Fibroblast of skin of right biceps (primary cell): ENCODE results near the gene FOXP4.

ENCODE experiments used
- DNase-seq: peaks from one replicate; pipeline ENCODE4 v3.0.0-alpha.2; 2013

FOXP4 gene

DNA sequence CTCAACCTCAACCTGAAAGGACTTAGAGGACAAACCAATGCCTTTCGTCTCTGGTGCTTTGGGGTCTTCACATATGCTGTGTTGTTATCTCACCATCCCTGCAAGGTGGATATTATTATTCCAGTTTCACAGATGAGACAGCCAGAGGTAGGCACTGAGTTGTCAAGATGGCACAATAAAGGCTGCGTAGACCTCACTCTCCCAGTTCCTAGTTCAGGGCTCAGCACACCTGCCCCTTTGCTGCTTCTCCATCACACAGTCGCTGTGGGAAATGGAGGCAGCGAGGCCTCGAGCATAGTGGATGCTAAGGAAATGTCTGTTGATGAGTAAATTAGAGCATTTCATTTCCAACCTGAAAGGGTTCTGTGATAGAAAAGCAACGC lies 22.0 kb downstream of the FOXP4 start:
- DNase-seq, result no peak

DNA sequence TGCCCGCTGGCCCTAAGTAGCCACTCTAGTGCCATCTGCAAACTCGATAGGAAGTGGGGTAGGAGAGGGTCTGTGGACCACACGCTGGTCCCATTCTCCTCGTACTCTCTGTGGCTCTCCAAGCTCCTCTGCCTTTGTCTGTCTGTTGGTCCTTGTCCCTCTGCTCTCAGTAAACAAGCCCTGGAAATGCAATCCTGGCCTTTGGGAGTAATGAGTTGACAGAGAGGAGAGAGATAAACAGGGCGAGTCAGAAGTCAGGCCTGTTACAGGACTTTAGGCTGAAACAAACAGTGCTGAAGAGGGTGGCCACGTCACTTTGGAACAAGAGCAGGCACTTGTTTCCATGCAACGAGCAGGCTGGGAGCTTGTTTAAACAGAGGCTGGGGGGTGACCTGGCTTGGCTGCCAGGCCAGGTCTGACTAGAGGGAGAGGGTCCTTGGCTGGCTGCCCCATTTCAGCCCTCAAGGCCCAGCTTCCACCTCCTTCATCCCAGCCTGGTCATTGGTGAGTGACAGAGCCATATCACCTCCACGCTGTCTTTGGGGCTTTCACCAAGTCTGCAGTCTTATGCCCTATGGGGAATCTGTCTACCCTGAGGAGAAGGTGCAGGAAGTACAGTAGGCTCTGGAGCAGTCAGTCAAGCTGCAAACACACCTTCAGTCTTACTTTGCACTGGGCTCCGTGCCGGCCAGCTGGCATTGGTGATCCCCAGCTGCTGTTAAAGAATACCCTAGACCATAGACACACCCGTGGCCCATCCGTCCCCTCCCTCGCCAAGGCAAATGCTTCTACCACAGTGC lies 22.6 kb downstream of the FOXP4 start:
- DNase-seq, result no peak

DNA sequence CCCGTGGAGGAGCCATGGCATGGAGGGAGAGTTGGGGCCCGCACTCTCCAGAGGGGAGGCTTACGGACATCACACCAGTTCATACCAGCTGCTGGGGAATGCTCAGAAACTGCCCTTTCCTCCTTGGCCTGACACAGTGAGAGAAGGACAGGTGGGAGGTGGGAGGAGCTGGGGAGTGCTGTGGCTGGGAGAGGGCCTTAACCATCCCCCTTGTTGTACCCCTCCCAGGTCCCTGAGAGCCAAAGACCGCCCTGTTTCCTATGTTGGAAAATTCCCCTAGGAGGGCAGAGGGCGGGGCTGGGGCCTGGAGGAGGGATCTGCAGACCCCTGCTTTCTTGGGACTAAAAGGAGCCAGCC lies 24.1 kb downstream of the FOXP4 start:
- DNase-seq, result no peak

DNA sequence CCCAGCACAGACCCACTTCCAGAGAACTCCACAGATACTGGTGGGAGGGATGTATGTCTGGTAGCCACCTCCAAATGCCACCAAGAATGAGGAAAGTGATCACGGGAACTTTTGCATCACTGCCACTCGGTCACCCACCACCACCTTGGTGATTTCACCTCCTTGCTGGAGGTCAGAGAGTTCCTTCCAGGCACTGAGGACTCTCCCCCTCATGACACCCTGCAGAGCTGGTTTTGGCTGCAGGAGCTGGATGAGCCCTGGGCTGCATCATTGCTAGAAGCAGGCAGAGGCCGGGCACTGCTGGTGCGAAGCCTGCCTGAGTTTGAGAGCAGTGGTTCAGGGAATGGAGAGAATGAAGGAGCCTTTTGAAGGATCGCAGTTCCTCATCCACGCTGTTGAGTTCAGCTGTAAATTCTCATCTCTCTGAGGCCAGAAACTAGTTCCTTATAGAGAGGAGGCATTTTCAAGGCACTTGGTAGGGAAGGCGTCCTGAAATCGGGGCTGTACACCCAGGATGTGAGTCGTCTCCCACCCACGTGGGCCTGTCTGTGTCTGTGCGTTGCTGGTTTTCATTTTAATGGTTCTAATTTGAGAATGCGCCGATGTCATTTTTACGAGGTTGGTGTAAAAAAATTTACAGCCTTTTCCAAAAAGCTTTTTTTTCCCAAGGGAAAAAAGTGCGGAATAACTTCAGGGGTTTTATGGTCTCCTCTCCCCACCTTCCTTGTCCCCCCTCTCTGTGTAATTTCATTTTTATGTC lies 25.0 kb downstream of the FOXP4 start:
- DNase-seq, result peak; percentile 28

DNA sequence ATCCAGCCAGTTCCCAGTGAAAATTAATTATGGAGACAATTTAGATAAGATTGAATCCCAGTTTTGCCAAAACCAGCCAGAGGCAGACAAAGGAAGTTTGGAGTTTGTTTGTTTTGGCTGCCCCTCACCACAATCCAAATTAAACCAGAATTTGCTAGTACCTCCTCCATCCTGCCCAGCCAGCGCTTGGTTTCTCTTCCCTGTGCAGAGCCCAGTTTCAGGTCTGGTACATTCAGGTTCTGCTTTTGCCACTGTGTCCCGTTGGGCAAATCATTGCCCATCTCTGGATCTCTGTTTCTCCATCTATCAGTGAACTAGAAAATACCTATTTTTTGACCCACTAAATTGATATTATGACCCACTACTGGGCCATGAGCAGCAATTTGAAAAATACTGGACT lies 26.4 kb downstream of the FOXP4 start:
- DNase-seq, result no peak

DNA sequence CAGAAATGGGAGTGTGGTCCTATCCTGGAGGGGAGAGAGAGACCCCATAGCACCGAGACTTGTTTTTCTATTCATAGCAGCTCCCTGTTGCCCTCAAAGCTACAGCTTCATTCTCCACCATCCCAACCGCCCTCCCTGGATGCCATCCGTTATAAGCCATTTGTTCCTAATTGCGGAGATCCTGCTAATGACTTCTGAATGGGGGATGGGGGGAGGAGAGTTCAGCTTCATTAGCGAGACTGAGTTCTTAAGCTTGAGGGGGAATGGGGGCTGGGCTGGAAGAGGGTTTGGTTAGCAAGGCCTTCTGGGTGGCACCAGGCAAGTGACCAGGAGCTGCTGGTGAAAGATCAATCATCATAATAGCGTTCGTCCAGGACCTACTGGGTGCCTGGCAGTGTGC lies 27.1 kb downstream of the FOXP4 start:
- no peak for DNase-seq

DNA sequence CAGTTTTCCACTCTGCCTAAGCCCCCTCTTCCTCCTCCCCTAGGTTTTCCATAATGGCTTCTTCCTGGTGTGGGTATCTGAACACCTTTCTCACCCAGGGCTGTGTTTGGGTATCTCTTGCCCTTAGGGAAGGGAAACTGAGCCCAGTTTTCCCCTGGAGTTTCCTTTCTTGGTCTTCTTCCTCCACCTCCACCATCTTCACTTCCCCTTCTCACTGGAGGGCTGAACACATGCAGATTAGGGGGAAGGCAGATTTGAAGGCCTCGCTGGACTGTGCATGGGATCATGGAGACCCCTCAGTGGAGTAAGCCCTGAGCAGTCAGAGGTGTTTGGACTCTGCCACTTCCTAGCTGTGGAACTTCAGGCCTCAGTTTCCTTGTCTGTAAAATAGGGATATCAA lies 27.8 kb downstream of the FOXP4 start:
- no peak for DNase-seq

DNA sequence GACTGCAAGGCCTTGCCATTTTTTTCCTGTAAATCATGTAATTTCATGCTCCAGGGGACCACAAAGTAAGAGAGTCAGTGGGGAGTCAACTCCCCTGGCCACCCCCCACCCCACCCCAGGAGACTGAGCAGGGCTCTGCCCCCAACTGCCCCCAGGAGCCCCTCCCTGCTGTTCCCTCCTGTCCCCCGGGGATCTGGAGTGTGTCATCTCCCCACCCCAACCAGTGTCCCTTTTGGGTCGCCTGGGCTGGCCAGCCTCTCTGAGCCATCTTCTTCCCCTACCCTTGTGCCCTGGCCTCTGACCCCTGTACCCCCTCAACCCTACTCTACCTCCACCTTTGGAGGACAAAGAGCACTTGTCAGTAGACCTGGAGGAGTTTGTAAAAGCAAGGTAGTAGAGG lies 29.4 kb downstream of the FOXP4 start:
- DNase-seq, result no peak

DNA sequence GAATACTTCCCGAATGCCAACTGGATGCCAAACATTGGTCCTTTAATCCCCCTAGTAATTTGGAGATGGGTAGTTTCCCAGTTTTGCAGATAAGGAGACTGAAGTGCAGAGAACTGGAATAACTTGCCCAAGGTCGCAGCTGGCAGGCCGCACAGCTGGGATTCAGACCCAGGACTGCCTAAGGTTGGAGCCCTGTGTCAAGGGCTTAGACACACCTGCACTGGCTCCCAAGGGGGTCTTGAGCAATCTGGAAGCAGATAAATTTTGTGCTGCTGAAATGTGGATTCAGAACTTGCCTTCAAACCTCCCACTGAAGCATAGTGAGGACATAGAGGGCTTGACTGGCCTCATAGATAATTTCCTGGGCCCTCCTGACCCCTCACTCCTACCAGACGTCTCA lies 30.5 kb downstream of the FOXP4 start:
- no peak for DNase-seq

DNA sequence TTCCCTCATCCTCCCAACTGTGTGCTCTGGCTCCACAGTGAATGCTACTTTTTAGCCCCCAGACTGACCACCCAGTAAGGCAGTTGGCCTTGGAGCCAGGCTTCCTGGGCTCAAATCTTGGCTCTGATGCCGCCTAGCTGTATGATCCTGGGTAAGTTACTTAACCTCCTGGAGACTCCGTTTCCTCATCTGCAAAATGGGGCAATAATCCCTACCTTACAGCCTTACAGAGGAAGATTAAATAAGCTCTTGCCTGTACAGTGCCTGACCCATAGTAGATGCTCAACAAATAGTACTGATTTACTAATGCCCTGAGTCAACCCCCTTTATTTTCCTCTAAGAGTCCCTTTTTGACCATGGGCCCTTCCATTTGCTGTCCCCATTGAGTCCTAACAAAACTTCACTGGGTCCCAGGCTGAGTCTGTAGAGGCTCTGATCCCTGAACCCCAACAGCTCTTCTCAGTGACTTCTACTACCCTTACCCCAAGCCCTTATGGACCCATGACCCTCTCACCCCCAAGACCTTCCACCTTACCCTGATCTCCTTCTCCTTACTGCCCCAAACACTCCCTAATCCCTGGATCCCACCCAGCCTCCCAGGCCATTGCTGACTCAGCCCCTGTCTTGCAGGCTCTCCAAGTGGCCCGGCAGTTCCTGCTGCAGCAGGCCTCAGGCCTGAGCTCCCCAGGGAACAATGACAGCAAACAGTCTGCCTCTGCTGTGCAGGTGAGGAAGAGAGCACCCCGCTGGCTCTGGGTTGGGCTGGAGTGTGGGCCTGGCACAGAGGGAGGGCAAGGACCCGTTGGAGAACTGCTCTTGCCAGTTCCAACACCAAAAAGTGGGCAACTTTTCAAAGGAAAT lies 31.4 kb downstream of the FOXP4 start:
- peak; percentile 54 for DNase-seq

DNA sequence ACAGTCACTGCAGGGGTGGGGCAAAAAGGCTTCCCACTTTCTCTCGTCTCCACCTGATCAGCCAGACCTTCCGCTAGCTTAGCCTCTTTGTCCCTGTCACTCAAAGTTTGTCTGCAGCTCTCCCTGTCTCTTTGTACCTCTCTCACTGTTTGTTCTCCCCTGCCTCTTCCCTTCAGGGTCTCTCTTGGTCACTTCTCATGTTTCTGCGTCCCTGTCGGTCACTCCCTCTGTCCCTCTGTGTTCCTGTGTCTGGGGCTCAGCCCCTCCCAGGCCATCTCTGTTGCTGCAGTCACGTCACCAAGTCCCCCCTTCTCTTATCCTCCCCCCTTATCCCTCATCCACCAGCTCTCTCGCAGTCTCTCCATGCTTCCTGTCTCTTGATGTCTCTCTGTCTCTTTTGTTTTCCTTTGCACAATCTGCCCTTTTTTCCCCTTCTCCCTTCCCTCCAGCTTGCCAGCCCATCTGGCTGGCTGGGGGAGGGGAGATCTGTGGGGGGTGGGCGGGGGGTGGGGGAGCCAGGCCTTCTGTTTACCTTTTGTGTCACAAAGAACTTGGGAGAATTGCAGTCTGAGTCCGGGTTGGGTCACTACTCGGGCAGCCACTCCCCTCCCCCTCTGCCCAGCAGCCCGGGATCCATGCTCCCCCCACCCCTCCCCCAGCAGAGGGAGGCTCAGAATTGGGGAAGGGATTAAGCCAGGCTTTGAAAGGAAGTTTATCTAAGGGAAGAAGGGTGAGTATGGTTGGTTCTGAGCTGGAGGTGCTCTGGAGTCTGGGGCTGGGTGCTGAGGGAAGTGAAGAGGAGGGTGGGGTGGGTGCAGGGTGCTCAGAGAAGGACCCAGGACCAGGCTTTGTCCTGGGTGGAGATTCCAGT lies 32.3 kb downstream of the FOXP4 start:
- DNase-seq, result peak; percentile 67

DNA sequence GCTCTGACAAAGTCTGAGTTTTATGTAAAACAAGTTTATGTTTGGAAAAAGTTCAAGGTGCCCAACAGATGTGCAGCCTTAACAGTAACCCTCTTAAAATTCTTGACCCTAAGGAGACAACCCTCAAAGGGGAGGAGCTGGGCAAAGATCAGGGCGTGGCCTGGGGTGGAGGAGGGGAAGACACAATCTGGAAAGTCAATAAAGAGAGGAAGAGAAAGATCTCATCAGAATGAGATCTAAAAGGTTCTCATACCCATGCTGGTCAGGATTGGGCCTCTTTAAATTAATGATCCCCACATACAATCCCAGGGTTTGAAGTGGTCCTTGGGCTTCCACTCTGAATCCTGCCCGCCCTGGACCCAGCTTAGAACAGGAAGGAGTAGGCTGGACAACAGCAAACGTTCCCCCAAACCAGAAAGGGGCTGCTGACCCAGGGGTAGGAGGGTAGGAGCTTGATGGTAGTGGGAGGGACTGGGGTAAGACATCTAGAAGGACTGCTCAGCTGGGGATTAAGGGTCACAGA lies 33.0 kb downstream of the FOXP4 start:
- DNase-seq, result no peak

DNA sequence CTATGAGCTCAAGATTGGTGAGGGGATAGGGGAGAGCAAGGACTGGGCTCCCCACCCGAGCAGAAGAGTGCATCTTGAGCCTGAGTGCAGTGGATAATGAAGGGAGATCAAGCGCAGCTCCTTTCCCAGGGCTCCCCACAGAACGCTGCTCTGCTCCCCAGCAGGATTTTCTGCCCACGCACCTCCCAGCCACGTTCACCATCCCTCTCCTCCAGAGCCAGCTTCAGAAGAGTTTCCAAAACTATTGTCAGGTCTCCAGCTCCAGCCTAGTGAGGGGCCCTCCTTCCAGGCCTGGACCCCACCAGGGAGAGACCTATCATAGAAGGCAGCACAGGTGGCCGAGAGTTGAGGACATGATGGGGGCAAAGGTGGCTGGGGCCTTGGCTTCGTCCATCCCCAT lies 34.5 kb downstream of the FOXP4 start:
- no peak for DNase-seq

DNA sequence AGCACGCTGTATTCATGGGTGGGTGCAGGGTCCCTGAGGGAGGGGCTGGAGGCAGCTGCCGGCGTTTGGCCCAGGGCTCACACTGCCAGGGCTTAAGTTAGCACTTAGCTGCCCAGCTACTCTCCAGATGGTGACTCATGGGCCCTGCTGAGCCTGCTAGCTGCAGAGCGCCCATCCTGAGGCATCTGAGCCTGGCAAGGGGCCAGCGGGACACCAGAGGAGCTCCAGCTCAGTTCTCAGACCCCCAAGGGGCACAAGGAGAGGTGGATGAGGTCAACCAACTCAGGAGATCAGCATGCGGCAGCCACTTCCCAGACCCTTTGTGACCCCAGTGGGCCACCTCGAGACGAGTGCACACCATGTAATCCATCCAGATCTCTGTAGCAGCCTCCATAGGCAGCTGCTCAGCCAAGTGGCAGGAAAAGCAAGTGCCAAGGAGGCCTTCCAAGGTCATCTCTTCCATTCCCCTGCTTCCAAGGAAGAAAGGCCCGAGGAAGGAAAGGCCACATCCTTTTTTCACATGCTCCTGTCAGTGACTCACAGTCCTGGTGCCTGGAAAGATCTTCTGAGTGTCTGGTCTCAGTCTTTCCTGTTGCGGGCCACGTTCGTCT lies 35.3 kb downstream of the FOXP4 start:
- peak; percentile 86 for DNase-seq

DNA sequence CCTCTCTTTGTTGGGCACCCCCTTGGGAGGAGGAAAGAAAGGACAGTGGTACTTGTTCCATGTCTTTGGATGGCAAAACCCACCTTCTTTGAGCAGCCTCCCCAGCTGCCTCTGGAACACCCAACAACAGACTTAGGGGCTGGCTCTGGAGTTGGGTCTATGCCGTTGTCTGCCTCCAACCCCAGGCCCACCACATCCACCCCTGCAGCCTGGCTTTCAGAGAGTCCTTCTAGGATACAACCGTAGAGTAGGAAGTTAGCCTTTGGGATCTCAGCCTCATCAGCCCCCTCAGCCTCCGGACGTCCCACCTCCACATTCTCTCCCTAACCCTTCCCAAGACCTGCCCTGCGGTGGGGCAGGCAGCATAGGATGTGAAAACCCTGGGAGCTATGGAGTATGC lies 36.4 kb downstream of the FOXP4 start:
- DNase-seq, result no peak

DNA sequence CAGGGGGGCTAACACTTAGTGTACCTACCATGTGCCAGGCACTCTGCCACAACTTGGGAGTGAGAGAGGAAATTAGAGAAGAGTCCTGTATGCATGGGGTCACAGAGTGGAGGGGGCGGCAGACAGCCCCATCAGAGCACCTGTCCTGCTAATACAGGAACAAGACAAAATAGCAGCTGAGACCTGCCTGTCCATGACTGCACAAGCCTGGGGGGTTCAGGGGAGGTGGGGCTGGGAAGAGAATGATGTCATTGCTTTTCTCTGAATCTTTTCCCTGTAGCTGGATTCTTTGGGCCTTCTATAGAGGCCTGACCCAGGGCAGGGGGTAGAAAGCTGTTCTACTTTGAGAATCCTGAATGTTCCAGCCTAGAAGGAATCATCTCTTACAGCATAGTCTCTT lies 37.4 kb downstream of the FOXP4 start:
- no peak for DNase-seq

DNA sequence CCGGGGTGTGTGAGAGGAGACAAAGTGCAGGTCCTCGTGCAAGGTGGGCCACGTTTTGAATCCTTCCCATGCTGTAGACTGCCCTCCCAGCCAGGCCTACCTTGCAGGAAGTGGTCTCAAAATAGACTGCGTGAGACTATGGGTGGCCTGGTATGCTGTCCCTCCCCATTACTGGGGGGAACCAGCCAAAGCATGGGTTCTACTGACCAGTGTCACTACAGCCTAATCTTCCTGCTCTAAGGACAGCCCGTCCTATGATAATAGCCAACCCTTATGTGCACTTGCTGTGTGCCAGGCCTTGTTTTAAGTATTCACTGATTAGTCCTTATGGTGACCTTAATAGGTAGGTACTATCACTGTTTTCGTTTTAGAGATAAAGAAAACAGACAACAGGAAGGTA lies 38.0 kb downstream of the FOXP4 start:
- DNase-seq, result no peak

DNA sequence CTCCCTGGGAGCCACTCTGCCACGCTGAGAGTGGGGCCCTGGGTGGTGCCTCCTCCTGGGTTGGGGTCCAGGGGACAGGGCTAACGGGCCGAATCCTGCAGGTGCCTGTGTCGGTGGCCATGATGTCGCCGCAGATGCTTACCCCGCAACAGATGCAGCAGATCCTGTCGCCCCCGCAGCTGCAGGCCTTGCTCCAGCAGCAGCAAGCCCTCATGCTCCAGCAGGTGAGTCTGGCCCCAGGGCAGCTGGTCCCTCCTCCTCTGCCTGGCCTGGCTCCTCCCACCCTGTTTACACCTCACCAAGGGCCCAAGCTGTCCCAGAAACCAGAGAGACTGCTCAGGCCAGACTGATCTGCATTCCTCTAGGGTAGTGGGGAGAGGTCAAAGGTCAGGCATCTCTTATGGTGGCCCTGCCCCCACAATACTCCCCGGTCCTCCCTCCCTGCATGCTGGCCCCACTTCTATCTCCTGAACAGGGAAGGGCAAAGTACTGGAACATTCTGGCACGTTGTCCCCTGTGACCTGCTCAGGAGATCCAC lies 38.6 kb downstream of the FOXP4 start:
- DNase-seq, result no peak

DNA sequence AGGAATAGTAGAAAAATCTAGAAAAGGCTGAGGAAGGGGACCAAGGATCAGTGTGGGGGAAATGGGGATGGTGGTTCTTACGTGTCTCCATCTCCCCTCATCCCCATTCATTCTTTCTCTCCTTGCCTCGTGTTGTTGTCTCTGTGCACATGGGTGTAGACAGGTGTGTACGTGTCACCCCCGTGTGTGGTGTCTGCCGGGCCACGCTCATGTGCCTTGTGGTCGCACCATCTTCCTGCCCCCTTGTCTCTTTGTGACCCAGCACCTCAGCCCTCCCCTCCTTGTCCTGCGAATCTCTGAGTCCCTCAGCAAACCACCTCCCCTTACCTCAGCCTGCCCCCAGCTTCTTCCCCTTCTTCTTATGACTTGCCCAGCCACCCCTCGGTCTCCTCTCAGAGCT lies 39.4 kb downstream of the FOXP4 start:
- DNase-seq, result no peak

DNA sequence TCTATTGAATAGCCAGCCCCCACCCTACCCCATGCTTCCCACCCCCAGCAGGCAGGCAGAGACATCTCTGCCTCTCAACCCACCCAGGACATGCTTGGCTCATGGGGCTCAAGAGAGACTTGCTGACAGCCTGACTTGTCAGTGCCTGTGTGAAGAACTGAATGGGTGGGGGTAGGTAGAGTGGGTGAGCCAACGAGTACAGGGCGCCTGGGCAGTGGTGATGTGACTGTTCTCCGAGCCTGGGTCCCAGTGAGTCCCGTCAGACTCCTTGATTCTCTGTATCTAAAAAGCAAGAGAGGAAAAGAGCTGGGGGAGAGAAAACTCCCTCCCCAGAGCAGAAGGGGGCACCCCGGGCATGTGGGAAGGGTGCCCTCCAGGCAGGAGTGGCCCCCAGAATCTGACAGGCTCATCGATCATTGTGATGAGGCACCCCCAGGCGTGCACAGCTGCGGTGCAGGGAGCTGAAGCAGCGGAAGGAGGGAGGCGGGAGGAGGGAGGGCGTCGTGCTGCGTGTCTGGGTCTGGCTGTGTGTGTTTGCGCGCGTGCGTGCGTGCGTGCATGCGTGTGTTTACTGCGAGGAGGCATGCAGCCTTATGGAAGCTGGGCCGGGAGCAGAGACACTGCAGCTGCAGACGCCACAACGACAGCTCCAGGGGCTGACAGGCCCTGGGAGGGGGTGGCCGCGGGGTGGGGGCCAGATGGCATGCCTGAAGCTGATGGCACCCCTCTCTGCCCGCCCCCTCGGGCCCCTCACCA lies 40.2 kb downstream of the FOXP4 start:
- peak; percentile 28 for DNase-seq
